Endothelial cell (in vitro differentiated cells): ENCODE results near the gene PPOX. TPM values are rescaled to one million over a fixed set of nuclear protein-coding genes. Genes with fewer than 3 reads are reported as not detected.

Experiments used
- DNase-seq: peaks from one replicate; pipeline ENCODE4 v3.0.0; 2021; ENCODE audit warnings: low spot score
- H3K27ac Mint-ChIP-seq: one replicate; pipeline ENCODE4 v1.8.0; 2021; ENCODE audit warnings: mixed read lengths, inconsistent platforms; ENCODE audit not compliant: unreplicated experiment
- H3K27me3 Mint-ChIP-seq: one replicate; pipeline ENCODE4 v1.8.0; 2021; ENCODE audit warnings: mild to moderate bottlenecking, moderate library complexity, mixed read lengths, inconsistent platforms; ENCODE audit not compliant: unreplicated experiment
- H3K36me3 Mint-ChIP-seq: one replicate; pipeline ENCODE4 v1.8.0; 2021; ENCODE audit warnings: mild to moderate bottlenecking, low read depth, mixed read lengths, inconsistent platforms; ENCODE audit not compliant: unreplicated experiment
- H3K4me1 Mint-ChIP-seq: one replicate; pipeline ENCODE4 v1.8.0; 2021; ENCODE audit warnings: mild to moderate bottlenecking, mixed read lengths, inconsistent platforms; ENCODE audit not compliant: unreplicated experiment
- H3K4me3 Mint-ChIP-seq: one replicate; pipeline ENCODE4 v1.8.0; 2021; ENCODE audit warnings: mild to moderate bottlenecking, mixed read lengths, inconsistent platforms; ENCODE audit not compliant: unreplicated experiment
- H3K9me3 Mint-ChIP-seq: one replicate; pipeline ENCODE4 v1.8.0; 2021; ENCODE audit warnings: mixed read lengths, inconsistent platforms; ENCODE audit not compliant: unreplicated experiment
- total RNA-seq: library from RNA; stranded (reverse); fragmentation: NEBNext Ultra II Directional; extraction: Animal tissue kit (Norgen Biotek cat#: 25700); gene quantifications from one replicate; pipeline ENCODE4 v1.2.1, GENCODE V29; 2021; ENCODE audit not compliant: unreplicated experiment
- TF ChIP-seq, protein P1 (sequence below): fragments of 200-600 bp; sonication (generic); IDR thresholded peaks from one replicate; pipeline ENCODE4 v1.5.0; 2021; ENCODE audit warnings: antibody characterized with exemption; ENCODE audit not compliant: unreplicated experiment

PPOX gene
- total RNA-seq, 1 donor from 2014 or later, result 39.0 TPM

DNA sequence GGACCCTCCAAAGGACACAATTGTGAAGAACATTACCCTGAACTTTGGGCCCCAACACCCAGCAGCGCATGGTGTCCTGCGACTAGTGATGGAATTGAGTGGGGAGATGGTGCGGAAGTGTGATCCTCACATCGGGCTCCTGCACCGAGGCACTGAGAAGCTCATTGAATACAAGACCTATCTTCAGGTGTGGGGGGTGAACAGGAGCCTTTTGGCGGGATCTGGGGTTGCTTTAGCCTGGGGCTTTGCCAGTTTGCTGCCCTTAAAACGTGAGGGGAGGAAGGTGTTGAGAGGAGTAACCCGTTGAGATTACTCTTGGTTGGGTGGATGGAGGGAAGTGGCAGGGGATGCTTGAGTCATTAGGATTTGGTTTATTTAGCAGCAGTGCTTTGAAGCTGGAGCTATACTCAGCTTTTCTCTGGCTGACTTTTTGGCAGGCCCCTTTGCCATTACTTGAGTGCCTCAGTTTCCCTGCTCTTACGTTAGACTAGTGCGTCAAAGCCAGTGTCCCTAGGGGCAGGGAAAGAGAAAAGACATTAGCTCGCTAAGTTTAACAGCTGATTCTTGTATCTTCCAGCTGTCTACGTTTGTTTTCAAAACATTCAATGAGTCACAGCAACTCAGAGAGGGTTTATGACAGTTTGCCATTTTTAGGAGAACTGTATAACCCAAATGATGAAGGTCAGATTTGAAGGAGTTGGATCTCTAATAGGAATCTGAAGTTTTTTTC lies 40.4 kb downstream of the PPOX start:
- Mint-ChIP-seq H3K36me3 (peaks cover 31% of the 10 kb centered on the region), H3K27ac (no peak overlapping the region), H3K27me3 (no peaks in the 10 kb centered on the region), H3K4me3 (no peak overlapping the region), H3K4me1 (peaks cover 24% of the 10 kb centered on the region), H3K9me3 (no peaks in the 10 kb centered on the region)
- TF ChIP-seq, protein P1, sequence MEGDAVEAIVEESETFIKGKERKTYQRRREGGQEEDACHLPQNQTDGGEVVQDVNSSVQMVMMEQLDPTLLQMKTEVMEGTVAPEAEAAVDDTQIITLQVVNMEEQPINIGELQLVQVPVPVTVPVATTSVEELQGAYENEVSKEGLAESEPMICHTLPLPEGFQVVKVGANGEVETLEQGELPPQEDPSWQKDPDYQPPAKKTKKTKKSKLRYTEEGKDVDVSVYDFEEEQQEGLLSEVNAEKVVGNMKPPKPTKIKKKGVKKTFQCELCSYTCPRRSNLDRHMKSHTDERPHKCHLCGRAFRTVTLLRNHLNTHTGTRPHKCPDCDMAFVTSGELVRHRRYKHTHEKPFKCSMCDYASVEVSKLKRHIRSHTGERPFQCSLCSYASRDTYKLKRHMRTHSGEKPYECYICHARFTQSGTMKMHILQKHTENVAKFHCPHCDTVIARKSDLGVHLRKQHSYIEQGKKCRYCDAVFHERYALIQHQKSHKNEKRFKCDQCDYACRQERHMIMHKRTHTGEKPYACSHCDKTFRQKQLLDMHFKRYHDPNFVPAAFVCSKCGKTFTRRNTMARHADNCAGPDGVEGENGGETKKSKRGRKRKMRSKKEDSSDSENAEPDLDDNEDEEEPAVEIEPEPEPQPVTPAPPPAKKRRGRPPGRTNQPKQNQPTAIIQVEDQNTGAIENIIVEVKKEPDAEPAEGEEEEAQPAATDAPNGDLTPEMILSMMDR, result no peak
- DNase-seq, result no peak

DNA sequence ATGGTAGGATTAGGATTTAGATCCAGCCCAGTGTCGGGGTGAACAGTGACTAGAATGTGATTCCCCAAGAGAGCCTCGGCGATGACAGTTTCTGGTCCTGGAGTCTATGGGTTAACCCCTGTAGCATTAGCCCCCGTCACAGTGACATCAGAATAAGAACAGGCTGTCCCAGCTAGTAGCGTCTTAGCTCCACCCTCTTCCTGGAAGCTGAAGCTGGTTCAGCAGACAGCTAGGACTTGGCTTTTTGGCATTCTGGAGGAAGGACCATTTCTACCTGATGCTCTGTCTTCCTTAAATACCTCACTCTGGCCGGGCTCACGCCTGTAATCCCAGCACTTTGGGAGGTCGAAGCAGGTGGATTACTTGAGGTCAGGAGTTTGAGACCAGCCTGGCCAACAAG lies 40.9 kb downstream of the PPOX start:
- no peak overlapping the region for H3K4me3 Mint-ChIP-seq
- H3K36me3 Mint-ChIP-seq, result peaks cover 37% of the 10 kb centered on the region
- no peak for DNase-seq
- TF ChIP-seq, protein P1, result no peak
- H3K4me1 Mint-ChIP-seq, result peaks cover 20% of the 10 kb centered on the region
- no peak overlapping the region for H3K27ac Mint-ChIP-seq
- no peaks in the 10 kb centered on the region for H3K9me3 Mint-ChIP-seq
- H3K27me3 Mint-ChIP-seq, result no peaks in the 10 kb centered on the region

DNA sequence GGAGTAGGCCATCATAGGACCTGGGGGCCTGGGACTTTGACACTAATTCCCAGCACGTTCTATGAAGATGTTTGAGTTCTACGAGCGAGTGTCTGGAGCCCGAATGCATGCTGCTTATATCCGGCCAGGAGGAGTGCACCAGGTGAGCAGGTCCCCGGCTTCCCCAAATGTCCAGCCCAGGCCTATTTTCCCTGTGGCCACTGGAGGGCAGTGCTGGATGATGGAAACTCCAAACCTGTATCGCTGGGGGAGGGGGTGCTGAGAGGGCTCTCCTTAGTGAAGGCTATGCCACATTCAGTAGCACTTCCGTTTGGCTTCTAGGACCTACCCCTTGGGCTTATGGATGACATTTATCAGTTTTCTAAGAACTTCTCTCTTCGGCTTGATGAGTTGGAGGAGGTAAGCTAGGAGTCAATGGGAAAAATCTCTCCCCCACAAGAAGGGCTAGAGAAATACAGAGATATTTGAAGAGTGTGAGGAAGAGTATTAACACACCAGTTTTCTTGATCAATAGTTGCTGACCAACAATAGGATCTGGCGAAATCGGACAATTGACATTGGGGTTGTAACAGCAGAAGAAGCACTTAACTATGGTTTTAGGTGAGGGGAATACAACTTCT lies 43.7 kb downstream of the PPOX start:
- peaks cover 50% of the 10 kb centered on the region for H3K36me3 Mint-ChIP-seq
- H3K27me3 Mint-ChIP-seq, result peaks cover 1% of the 10 kb centered on the region
- peaks cover 11% of the 10 kb centered on the region for H3K4me1 Mint-ChIP-seq
- H3K4me3 Mint-ChIP-seq, result peak overlapping the region; percentile 5
- peak; percentile 75 for DNase-seq
- no peaks in the 10 kb centered on the region for H3K9me3 Mint-ChIP-seq
- TF ChIP-seq, protein P1, result peak; percentile 92
- no peak overlapping the region for H3K27ac Mint-ChIP-seq

DNA sequence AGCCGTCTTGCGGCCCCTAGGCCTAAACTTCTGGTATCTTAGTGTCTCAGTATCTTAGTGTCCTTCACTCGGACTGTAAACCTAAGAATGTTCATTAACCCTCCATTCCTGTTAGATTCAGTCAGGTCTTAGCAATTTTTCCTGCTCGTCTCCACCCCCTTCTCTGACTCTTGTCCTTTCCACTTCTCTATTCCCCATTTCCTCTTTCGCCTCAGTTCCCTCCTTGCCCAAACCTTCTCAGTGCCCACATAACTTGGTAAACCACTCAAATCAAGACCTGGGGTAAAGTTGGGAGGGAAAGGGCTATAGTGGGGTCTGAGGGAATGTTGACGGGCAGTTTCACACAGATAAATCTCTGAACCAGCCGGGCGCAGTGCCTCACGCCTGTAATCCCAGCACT lies 48.1 kb downstream of the PPOX start:
- Mint-ChIP-seq H3K4me3 (no peak overlapping the region), H3K27ac (no peak overlapping the region)

More for the DNA sequence above, 48.1 kb downstream of the PPOX start:
- TF ChIP-seq, protein P1, result no peak
- peaks cover 28% of the 10 kb centered on the region for H3K4me1 Mint-ChIP-seq
- H3K9me3 Mint-ChIP-seq, result no peaks in the 10 kb centered on the region
- DNase-seq, result no peak
- H3K36me3 Mint-ChIP-seq, result peaks cover 46% of the 10 kb centered on the region
- peaks cover 1% of the 10 kb centered on the region for H3K27me3 Mint-ChIP-seq
